OCI-LY1 (cell line): Measurements from ENCODE around the gene CEP57L1.

ENCODE experiments used
- H2AFZ ChIP-seq: fragments of 200-600 bp; sonication (generic), shearing (Covaris generic); 2 replicates; pipeline ENCODE4 v1.6.0; 2014; ENCODE audit warnings: antibody characterized with exemption, mild to moderate bottlenecking, low read length
- H3F3A ChIP-seq: fragments of 200-600 bp; sonication (generic), shearing (Covaris generic); 2 replicates; pipeline ENCODE4 v1.6.0; 2014; ENCODE audit warnings: mild to moderate bottlenecking, antibody characterized with exemption, low read length, moderate library complexity; ENCODE audit not compliant: insufficient read depth
- H3K27ac ChIP-seq: fragments of 200-600 bp; sonication (generic); 2 replicates; pipeline ENCODE4 v1.5.1; 2014; ENCODE audit warnings: low read length, mixed run types, mild to moderate bottlenecking, low read depth; ENCODE audit not compliant: poor library complexity, severe bottlenecking
- H3K27me3 ChIP-seq: fragments of 200-600 bp; sonication (generic); 2 replicates; pipeline ENCODE4 v1.6.0; 2014; ENCODE audit warnings: antibody characterized with exemption, mild to moderate bottlenecking, low read length, moderate library complexity; ENCODE audit not compliant: insufficient read depth
- H3K36me3 ChIP-seq: fragments of 200-600 bp; sonication (generic); 2 replicates; pipeline ENCODE4 v1.6.1; 2014; ENCODE audit warnings: mild to moderate bottlenecking, antibody characterized with exemption, low read length, moderate library complexity, mixed read lengths; ENCODE audit not compliant: insufficient read depth
- H3K4me1 ChIP-seq: fragments of 200-600 bp; sonication (generic); 2 replicates; pipeline ENCODE4 v1.5.1; 2014; ENCODE audit warnings: mild to moderate bottlenecking, low read length, moderate library complexity; ENCODE audit not compliant: insufficient read depth, severe bottlenecking
- H3K4me2 ChIP-seq: fragments of 200-600 bp; sonication (generic), shearing (Covaris generic); 2 replicates; pipeline ENCODE4 v1.6.1; 2014; ENCODE audit warnings: low read length
- H3K4me3 ChIP-seq: fragments of 200-600 bp; sonication (generic); 2 replicates; pipeline ENCODE4 v1.5.1; 2014; ENCODE audit warnings: low read length, low read depth, mild to moderate bottlenecking, mixed read lengths; ENCODE audit not compliant: poor library complexity, severe bottlenecking
- H3K79me2 ChIP-seq: fragments of 200-600 bp; shearing (Covaris generic); 2 replicates; pipeline ENCODE4 v1.6.1; 2016; ENCODE audit warnings: mixed run types, low read length, mixed read lengths; ENCODE audit not compliant: insufficient read depth
- H3K9ac ChIP-seq: fragments of 200-600 bp; sonication (generic), shearing (Covaris generic); 2 replicates; pipeline ENCODE4 v1.6.1; 2014; ENCODE audit warnings: mild to moderate bottlenecking, low read length, mixed read lengths
- H3K9me2 ChIP-seq: fragments of 200-600 bp; sonication (generic), shearing (Covaris generic); 2 replicates; pipeline ENCODE4 v1.6.1; 2014; ENCODE audit warnings: low read depth, mild to moderate bottlenecking, low read length, mixed read lengths
- H3K9me3 ChIP-seq: fragments of 200-600 bp; shearing (Covaris generic); 2 replicates; pipeline ENCODE4 v1.6.1; 2014; ENCODE audit warnings: low read length, mixed read lengths
- H4K20me1 ChIP-seq: fragments of 200-600 bp; sonication (generic), shearing (Covaris generic); 2 replicates; pipeline ENCODE4 v1.6.0; 2016; ENCODE audit warnings: mild to moderate bottlenecking, low read length; ENCODE audit not compliant: insufficient read depth
- EZH2 ChIP-seq: fragments of 200-600 bp; sonication (generic), shearing (Covaris generic); IDR thresholded peaks from 2 replicates; pipeline ENCODE4 v1.8.0; 2017; ENCODE audit warnings: borderline replicate concordance, mixed run types, mild to moderate bottlenecking, antibody characterized with exemption, low read length, moderate library complexity, mixed read lengths
- TF ChIP-seq, protein P1 (sequence below): fragments of 200-600 bp; sonication (generic), shearing (Covaris generic); IDR thresholded peaks from 2 replicates; pipeline ENCODE4 v1.5.1; 2017; ENCODE audit warnings: mild to moderate bottlenecking, antibody characterized with exemption, low read length, moderate library complexity, mixed read lengths

CEP57L1 gene

DNA sequence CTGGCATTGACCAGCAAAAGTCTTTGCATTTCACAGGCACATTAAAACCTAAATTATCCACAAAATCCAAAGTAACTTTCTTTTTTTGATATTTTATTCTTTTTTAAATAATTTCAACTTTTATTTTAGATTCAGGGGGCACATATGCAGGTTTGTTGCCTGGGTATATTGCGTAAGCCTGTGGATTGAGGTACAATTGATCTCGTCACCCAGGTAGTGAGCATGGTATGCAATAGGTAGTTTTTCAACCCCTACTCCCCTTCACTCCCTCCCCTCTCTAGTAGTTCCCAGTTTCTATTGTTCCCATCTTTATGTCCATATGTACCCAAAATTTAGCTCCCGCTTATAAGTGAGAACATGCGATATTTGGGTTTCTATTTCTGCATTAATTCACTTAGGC is 97.6 kb downstream of the CEP57L1 start:
- Histone ChIP-seq H3F3A (no peaks in the 10 kb centered on the region), H3K27ac (no peak overlapping the region), H3K79me2 (no peaks in the 10 kb centered on the region), H2AFZ (no peak overlapping the region), H3K27me3 (no peaks in the 10 kb centered on the region), H3K36me3 (no peaks in the 10 kb centered on the region), H3K9me3 (no peaks in the 10 kb centered on the region), H3K9me2 (no peaks in the 10 kb centered on the region), H3K4me3 (no peak overlapping the region), H3K4me2 (no peak overlapping the region), H3K9ac (no peak overlapping the region), H3K4me1 (no peaks in the 10 kb centered on the region), H4K20me1 (no peaks in the 10 kb centered on the region)
- no peak for TF ChIP-seq EZH2
- TF ChIP-seq, protein P1, sequence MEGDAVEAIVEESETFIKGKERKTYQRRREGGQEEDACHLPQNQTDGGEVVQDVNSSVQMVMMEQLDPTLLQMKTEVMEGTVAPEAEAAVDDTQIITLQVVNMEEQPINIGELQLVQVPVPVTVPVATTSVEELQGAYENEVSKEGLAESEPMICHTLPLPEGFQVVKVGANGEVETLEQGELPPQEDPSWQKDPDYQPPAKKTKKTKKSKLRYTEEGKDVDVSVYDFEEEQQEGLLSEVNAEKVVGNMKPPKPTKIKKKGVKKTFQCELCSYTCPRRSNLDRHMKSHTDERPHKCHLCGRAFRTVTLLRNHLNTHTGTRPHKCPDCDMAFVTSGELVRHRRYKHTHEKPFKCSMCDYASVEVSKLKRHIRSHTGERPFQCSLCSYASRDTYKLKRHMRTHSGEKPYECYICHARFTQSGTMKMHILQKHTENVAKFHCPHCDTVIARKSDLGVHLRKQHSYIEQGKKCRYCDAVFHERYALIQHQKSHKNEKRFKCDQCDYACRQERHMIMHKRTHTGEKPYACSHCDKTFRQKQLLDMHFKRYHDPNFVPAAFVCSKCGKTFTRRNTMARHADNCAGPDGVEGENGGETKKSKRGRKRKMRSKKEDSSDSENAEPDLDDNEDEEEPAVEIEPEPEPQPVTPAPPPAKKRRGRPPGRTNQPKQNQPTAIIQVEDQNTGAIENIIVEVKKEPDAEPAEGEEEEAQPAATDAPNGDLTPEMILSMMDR, result no peak

DNA sequence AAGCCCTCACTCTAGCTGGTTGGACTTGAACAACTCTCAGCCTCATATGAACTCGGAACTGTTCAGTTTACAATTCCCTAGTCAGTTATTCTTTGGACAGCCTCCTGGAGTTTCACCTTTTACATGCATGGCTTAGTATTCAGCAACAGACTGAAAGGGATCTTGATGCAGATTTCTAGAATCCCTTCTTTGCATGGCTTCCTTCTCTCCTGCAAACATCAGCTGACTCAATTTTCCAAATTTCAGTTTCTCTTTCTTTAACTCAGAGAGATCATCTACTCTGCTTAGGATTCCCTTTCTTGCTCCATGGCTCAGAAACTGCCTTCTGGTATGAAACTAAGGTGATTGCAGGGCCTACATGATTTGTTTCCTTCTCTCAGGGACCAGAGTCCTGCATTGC is 99.6 kb downstream of the CEP57L1 start:
- H3K4me2 ChIP-seq, result no peak overlapping the region
- no peaks in the 10 kb centered on the region for H3K9me2 ChIP-seq
- H3F3A ChIP-seq, result no peaks in the 10 kb centered on the region
- H2AFZ ChIP-seq, result no peak overlapping the region
- H3K36me3 ChIP-seq, result no peaks in the 10 kb centered on the region
- H3K79me2 ChIP-seq, result no peaks in the 10 kb centered on the region
- H3K27ac ChIP-seq, result no peak overlapping the region
- H3K27me3 ChIP-seq, result no peaks in the 10 kb centered on the region
- H3K9me3 ChIP-seq, result no peaks in the 10 kb centered on the region
- no peak for TF ChIP-seq EZH2
- TF ChIP-seq, protein P1, result no peak
- H4K20me1 ChIP-seq, result no peaks in the 10 kb centered on the region
- H3K9ac ChIP-seq, result no peak overlapping the region
- H3K4me3 ChIP-seq, result no peak overlapping the region
- no peaks in the 10 kb centered on the region for H3K4me1 ChIP-seq

DNA sequence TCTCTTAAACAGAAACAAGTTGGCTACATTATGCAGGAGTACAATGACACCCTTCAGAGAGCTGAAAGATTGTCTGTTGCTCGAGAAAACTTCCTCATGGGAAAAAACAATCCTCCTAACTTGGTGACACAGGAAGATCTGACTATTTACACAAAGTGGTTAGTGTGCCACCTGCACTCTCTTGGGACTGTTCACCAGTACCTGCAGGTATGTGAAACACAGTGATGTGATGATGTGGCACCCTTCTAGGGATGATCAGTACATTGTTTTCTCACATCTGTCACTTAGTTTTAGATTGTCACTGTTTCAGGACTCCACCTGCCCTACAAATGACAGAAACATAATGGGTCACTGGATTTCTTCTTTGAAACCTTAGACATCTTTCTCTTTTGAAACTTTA is 101.8 kb downstream of the CEP57L1 start:
- H3K27me3 ChIP-seq, result no peaks in the 10 kb centered on the region
- H2AFZ ChIP-seq, result no peak overlapping the region
- no peaks in the 10 kb centered on the region for H3K9me3 ChIP-seq
- no peaks in the 10 kb centered on the region for H3K9me2 ChIP-seq
- H3K4me1 ChIP-seq, result no peaks in the 10 kb centered on the region
- H3K79me2 ChIP-seq, result no peaks in the 10 kb centered on the region
- H3K27ac ChIP-seq, result no peak overlapping the region
- no peaks in the 10 kb centered on the region for H3K36me3 ChIP-seq
- TF ChIP-seq, protein P1, result no peak
- no peak for TF ChIP-seq EZH2
- H3K9ac ChIP-seq, result no peak overlapping the region
- no peak overlapping the region for H3K4me3 ChIP-seq
- H4K20me1 ChIP-seq, result no peaks in the 10 kb centered on the region
- H3K4me2 ChIP-seq, result no peak overlapping the region
- no peaks in the 10 kb centered on the region for H3F3A ChIP-seq
